Uterus (tissue), 4 donors: ENCODE measurements around the gene CLPSL1. TPM values are rescaled to one million over a fixed set of nuclear protein-coding genes. Genes with fewer than 3 reads are reported as not detected.

ENCODE experiments used
- DNase-seq, 2 donors: peaks; one replicate each; pipeline ENCODE4 v3.0.0-alpha.2; 2019 to 2020
- H3K27ac ChIP-seq, 2 donors: fragments of 200-600 bp; sonication (generic); 1 replicate in 1 of 2; 2 replicates in 1 of 2; pipeline ENCODE4 v1.5.1; 2016 to 2018
- H3K27me3 ChIP-seq, 2 donors: fragments of 200-600 bp; sonication (generic); one replicate each; pipeline ENCODE4 v1.5.1; 2018 to 2019; ENCODE audit warnings: control low read depth in 1 of 2
- H3K36me3 ChIP-seq, 2 donors: fragments of 200-600 bp; sonication (generic); one replicate each; pipeline ENCODE4 v1.5.1; 2019; ENCODE audit warnings: control low read depth in 1 of 2
- H3K4me1 ChIP-seq, 2 donors: fragments of 200-600 bp; sonication (generic); one replicate each; pipeline ENCODE4 v1.5.1; 2018 to 2019; ENCODE audit warnings: control low read depth in 1 of 2
- H3K4me3 ChIP-seq, 2 donors: fragments of 200-600 bp; sonication (generic); 1 replicate in 1 of 2; 2 replicates in 1 of 2; pipeline ENCODE4 v1.5.1; 2018 to 2019; ENCODE audit warnings: mild to moderate bottlenecking in 1 of 2
- H3K9me3 ChIP-seq, 2 donors: fragments of 200-600 bp; sonication (generic); one replicate each; pipeline ENCODE4 v1.5.1; 2019; ENCODE audit warnings: control low read depth in 1 of 2
- POLR2A ChIP-seq, 2 donors: fragments of 450-650 bp; IDR thresholded peaks; one replicate each; pipeline ENCODE4 v1.6.1; 2016; ENCODE audit warnings: antibody characterized with exemption in 2 of 2, mild to moderate bottlenecking in 1 of 2, moderate library complexity in 1 of 2
- intact Hi-C: fragments of 100-400 bp; cut with DNase I; formaldehyde crosslinking; loops from one replicate; pipeline ENCODE4 v1.15.1; 2023; ENCODE audit warnings: low total_unique reads
- total RNA-seq, 4 donors: library from RNA; depleted of rRNA in 3 of 4; stranded (reverse); fragments of >200 nt in 3 of 4; gene quantifications; one replicate each; pipeline versions ENCODE4 v1.1.0 to v1.2.4, GENCODE V29; 2014 to 2023
- TF ChIP-seq, protein P1 (sequence below), 4 experiments: fragments of 200-600 bp in 2 of 4; fragments of 450-650 bp in 2 of 4; sonication (generic) in 2 of 4; IDR thresholded peaks; one replicate each; pipeline ENCODE4 v1.5.1; 2016 to 2019; ENCODE audit warnings: antibody characterized with exemption in 4 of 4, mild to moderate bottlenecking in 2 of 4, moderate library complexity in 1 of 4
- donor health status: DM: yes; HTN: yes; CAD: no.

The CLPSL1 gene
- total RNA-seq, 4 donors from 2014 or later = not detected

DNA sequence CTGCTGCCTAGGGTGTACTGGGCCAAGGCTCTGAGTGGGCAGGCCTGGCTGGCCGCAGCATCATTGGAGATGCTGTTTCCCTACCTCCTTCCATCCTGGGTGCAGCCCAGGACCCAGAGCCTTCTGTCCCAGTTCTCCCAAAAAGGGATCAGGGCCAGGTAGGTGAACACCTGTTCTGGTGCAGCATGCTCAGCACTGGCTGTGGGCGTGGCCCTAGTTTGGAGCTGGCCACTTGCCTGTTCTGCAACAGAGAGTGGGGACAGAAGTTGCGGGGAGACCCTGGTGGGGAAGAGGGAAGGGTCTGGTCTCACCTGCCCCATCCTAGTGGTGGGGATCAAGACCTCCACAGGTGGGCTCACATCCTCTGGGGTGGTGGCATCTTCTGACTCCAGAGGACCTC, 45.4 kb upstream of the CLPSL1 start:
- intact Hi-C loops = loop anchor here (5.0 kb wide), 2 partner anchors 153 to 213 kb away; no protein-coding TSS in a partner anchor
- no peak for DNase-seq
- TF ChIP-seq, protein P1, sequence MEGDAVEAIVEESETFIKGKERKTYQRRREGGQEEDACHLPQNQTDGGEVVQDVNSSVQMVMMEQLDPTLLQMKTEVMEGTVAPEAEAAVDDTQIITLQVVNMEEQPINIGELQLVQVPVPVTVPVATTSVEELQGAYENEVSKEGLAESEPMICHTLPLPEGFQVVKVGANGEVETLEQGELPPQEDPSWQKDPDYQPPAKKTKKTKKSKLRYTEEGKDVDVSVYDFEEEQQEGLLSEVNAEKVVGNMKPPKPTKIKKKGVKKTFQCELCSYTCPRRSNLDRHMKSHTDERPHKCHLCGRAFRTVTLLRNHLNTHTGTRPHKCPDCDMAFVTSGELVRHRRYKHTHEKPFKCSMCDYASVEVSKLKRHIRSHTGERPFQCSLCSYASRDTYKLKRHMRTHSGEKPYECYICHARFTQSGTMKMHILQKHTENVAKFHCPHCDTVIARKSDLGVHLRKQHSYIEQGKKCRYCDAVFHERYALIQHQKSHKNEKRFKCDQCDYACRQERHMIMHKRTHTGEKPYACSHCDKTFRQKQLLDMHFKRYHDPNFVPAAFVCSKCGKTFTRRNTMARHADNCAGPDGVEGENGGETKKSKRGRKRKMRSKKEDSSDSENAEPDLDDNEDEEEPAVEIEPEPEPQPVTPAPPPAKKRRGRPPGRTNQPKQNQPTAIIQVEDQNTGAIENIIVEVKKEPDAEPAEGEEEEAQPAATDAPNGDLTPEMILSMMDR (IDR thresholded peaks at IDR 0.05) = no peak
- TF ChIP-seq POLR2A (IDR thresholded peaks at IDR 0.05) = no peak

DNA sequence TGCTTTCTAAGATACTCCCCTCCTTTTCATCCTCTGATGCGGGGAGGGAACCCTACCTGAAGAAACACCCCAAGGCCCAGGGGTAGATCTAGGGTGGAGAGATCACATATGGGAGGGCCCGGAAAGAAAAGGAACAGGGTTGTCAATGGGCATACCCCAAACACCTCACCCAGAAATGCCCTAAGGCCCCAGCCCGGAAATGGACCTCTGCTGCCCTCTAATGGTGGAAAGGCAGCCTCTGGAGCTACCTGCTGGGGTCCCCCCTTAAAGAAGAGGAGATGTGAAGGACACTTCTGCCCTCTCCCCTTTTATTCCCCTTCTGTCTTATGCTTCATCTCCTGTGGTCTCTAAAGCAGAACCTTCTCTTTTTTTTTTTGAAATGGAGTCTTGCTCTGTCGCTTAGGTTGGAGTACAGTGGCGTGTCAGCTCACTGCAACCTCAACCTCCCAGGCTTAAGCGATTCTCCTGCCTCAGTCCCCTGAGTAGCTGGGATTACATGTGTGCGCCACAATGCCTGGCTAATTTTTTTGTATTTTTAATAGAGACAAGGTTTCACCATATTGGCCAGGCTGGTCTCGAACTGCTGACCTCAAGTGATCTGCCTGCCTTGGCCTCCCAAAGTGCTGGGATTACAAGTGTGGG, 44.4 kb upstream of the CLPSL1 start:
- Histone ChIP-seq H3K27me3 (no peaks in the 10 kb centered on the region), H3K27ac (peak overlapping the region; percentile 55 to 98), H3K4me1 (peaks cover 8 to 9% of the 10 kb centered on the region in 2 donors), H3K4me3 (no peak overlapping the region), H3K36me3 (no peaks in the 10 kb centered on the region), H3K9me3 (no peaks in the 10 kb centered on the region)
- peak; percentile 82 to 84 for DNase-seq
- TF ChIP-seq, protein P1 (IDR thresholded peaks at IDR 0.05) = peak; percentile 87 to 96 (median 89)
- no peak for TF ChIP-seq POLR2A (IDR thresholded peaks at IDR 0.05)
- intact Hi-C loops = loop anchor here (5.0 kb wide), 2 partner anchors 154 to 214 kb away; no protein-coding TSS in a partner anchor

More for the DNA sequence above, 45.4 kb upstream of the CLPSL1 start:
- Histone ChIP-seq H3K4me3 (no peak overlapping the region), H3K9me3 (no peaks in the 10 kb centered on the region), H3K27me3 (no peaks in the 10 kb centered on the region), H3K27ac (peak overlapping the region; percentile 55 to 98), H3K4me1 (peaks cover 12 to 13% of the 10 kb centered on the region in 2 donors), H3K36me3 (no peaks in the 10 kb centered on the region)

DNA sequence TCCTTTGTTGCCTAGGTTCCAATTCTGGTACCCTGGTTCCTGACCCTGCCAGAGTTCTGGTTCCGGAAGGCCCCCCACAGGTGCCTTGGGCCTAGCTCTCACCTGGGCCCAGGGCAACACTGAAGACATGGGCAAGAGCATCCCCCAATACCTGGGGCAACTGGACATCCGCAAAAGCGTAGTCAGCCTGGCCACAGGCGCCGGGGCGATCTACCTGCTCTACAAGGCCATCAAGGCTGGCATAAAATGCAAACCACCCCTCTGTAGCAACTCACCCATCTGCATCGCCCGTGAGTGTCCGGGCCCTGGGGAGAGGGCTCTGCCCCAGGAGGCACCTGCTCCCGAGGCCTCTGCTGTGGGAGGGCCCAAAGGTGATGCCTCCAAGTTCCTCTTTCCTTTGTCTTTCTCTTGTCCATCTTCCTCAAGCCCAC, 43.8 kb upstream of the CLPSL1 start, which contains the start of gene ARMC12:
Gene ARMC12, plus strand, starts transcription at position 51 of the 431 bp plus-strand sequence. Its CDS starts 77 bp downstream, at position 128.
- no peaks in the 10 kb centered on the region for H3K27me3 ChIP-seq
- DNase-seq = no peak
- H3K27ac ChIP-seq = peak within 1 kb of the TSS; percentile 55 to 98
- intact Hi-C loops = loop anchor here (5.0 kb wide), 2 partner anchors 155 to 215 kb away; no protein-coding TSS in a partner anchor
- H3K36me3 ChIP-seq = no peaks in the 10 kb centered on the region
- H3K4me1 ChIP-seq = peaks cover 8 to 9% of the 10 kb centered on the region in 2 donors
- H3K9me3 ChIP-seq = no peaks in the 10 kb centered on the region
- TF ChIP-seq, protein P1 (IDR thresholded peaks at IDR 0.05) = no peak
- no peak for TF ChIP-seq POLR2A (IDR thresholded peaks at IDR 0.05)
- H3K4me3 ChIP-seq = no peak within 1 kb of the TSS

DNA sequence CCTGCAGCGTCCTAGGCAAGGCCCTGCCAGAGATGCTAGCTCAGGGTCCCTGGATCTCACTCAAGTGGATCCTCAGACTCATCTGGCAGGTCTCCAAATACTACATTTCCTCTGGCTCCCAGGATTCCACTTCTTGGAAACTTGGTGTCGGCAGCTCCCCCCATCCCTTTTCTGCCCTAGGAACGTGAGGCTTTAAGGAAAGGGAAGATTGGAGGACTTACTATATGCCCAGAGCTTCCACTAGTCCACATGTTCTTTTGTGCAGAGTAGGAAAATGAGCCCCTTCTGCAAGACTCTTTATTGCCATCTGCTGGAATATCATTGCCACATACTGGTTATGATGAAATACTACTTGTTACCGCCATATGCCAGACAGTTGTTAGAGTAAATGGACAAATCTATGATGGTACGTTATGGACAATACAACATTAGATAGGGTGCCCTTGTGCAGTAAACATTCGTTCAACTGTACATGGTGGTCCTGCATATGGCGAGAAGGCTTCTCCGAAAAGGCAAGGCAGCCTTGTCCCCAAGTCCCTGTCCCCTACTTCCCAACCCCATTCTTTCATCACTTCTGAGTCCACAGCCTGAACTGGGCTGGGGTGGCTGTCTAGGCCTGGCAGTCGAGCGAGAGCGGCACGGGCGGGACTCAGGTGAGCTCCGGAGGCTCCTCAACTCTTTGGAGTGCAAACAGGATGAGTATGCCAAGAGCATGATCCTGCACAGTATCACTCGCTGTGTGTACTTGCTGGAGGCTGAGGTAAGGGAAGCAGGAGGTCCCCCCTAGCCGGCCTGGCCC, 43.2 kb upstream of the CLPSL1 start:
- peaks cover 6 to 9% of the 10 kb centered on the region in 2 donors for H3K4me1 ChIP-seq
- H3K4me3 ChIP-seq = no peak overlapping the region
- no peaks in the 10 kb centered on the region for H3K9me3 ChIP-seq
- no peaks in the 10 kb centered on the region for H3K27me3 ChIP-seq
- peak overlapping the region; percentile 5 to 6 for H3K27ac ChIP-seq
- peak in 1 of 2 donors; percentile 45 for DNase-seq
- TF ChIP-seq, protein P1 (IDR thresholded peaks at IDR 0.05) = peak; percentile 87 to 99 (median 94)
- peak in 1 of 2 donors; percentile 7 for TF ChIP-seq POLR2A (IDR thresholded peaks at IDR 0.05)
- intact Hi-C loops = loop anchor here (5.0 kb wide), 2 partner anchors 155 to 215 kb away; no protein-coding TSS in a partner anchor
- no peaks in the 10 kb centered on the region for H3K36me3 ChIP-seq
